Natural killer cell (primary cell): ENCODE data around the gene WASHC2A. TPM values are rescaled to one million over a fixed set of nuclear protein-coding genes. Genes with fewer than 3 reads are reported as not detected.
"Not testable (repeated sequence)": the region's sequence is repeated elsewhere in the genome, so short reads cannot be mapped to it uniquely, and the experiment has no call there.

Experiments
- ATAC-seq, 3 donors: fragments of 150-1000 bp in 2 of 3; fragments of 200-7000 bp in 1 of 3; cut with Tn5 transposase; 1 replicate in 1 of 3; 2 replicates in 2 of 3; pipeline ENCODE4 v1.10.0; 2021; ENCODE audit warnings: mild to moderate bottlenecking in 2 of 3, moderate library complexity in 2 of 3
- DNase-seq, 2 donors: peaks; one replicate each; pipeline versions ENCODE4 v3.0.0 to v3.0.0-alpha.2; 2013 to 2021; ENCODE audit warnings: mixed read lengths in 1 of 2
- H3K27ac ChIP-seq: one replicate; pipeline ENCODE4 v1.5.1; 2013; ENCODE audit warnings: mild to moderate bottlenecking, low read length
- H3K27me3 ChIP-seq: one replicate; pipeline ENCODE4 v1.6.1; 2013; ENCODE audit warnings: low read length; ENCODE audit not compliant: control insufficient read depth, insufficient read depth
- H3K36me3 ChIP-seq: one replicate; pipeline ENCODE4 v1.6.1; 2013; ENCODE audit warnings: low read length; ENCODE audit not compliant: control insufficient read depth, insufficient read depth
- H3K4me1 ChIP-seq: one replicate; pipeline ENCODE4 v1.6.1; 2013; ENCODE audit warnings: low read length; ENCODE audit not compliant: control insufficient read depth, insufficient read depth
- H3K4me3 ChIP-seq: one replicate; pipeline ENCODE4 v1.5.1; 2013; ENCODE audit warnings: low read length
- H3K9me3 ChIP-seq: one replicate; pipeline ENCODE4 v1.6.1; 2013; ENCODE audit warnings: low read length; ENCODE audit not compliant: control insufficient read depth, insufficient read depth
- H3K27ac Mint-ChIP-seq, 2 donors: one replicate each; pipeline ENCODE4 v1.8.0; 2022; ENCODE audit warnings: mild to moderate bottlenecking in 2 of 2, mixed read lengths in 2 of 2, moderate library complexity in 1 of 2
- H3K27me3 Mint-ChIP-seq, 2 donors: one replicate each; pipeline ENCODE4 v1.8.0; 2022; ENCODE audit warnings: low read depth in 2 of 2, mixed read lengths in 2 of 2
- H3K36me3 Mint-ChIP-seq: one replicate; pipeline ENCODE4 v1.8.0; 2022; ENCODE audit warnings: mixed read lengths
- H3K4me1 Mint-ChIP-seq, 2 donors: one replicate each; pipeline ENCODE4 v1.8.0; 2022; ENCODE audit warnings: mixed read lengths in 2 of 2
- H3K4me3 Mint-ChIP-seq: one replicate; pipeline ENCODE4 v1.8.0; 2022; ENCODE audit warnings: mild to moderate bottlenecking, moderate library complexity, mixed read lengths
- H3K9me3 Mint-ChIP-seq, 2 donors: one replicate each; pipeline ENCODE4 v1.8.0; 2022; ENCODE audit warnings: mixed read lengths in 2 of 2
- WGBS: methylation state at CpG from one replicate; pipeline ENCODE4 v1.1.7; 2013; ENCODE audit warnings: missing lambda C conversion rate; ENCODE audit not compliant: insufficient coverage; 5-methylcytosine and 5-hydroxymethylcytosine counted together
- intact Hi-C: fragments of 100-400 bp; cut with micrococcal nuclease; formaldehyde crosslinking; loops from one replicate; pipeline ENCODE4 v1.14.2; 2022
- total RNA-seq, 4 donors: library from RNA; stranded (reverse); fragments of 120-200 nt in 1 of 4; gene quantifications; one replicate each; pipeline versions ENCODE4 v1.2.3 to v1.2.4, GENCODE V29; 2013 to 2022

Gene WASHC2A
- total RNA-seq, 3 donors from 2014 or later (not counting 1 experiment from before 2014, with no cell fraction given), result 58.8 to 69.7 (median 60.2) TPM

- H3K27me3 ChIP-seq, H3K9me3 Mint-ChIP-seq, H3K9me3 ChIP-seq, H3K27ac Mint-ChIP-seq, H3K4me1 Mint-ChIP-seq, H3K4me1 ChIP-seq, H3K27me3 Mint-ChIP-seq, H3K36me3 Mint-ChIP-seq, H3K27ac ChIP-seq, DNase-seq, ATAC-seq, H3K4me3 Mint-ChIP-seq, intact Hi-C loops, H3K4me3 ChIP-seq: not testable (repeated sequence)
- peaks cover 13% of the 10 kb centered on the region for H3K36me3 ChIP-seq
- WGBS, result 97% methylated on average over 3 of the region's 3 CpGs
Observed at GRCh38 chr10:50101747-50102146, 34.0 kb downstream of the WASHC2A start.

- H3K36me3 Mint-ChIP-seq, H3K4me3 ChIP-seq, H3K27ac Mint-ChIP-seq, H3K9me3 Mint-ChIP-seq, H3K27me3 ChIP-seq, H3K27me3 Mint-ChIP-seq, DNase-seq, H3K4me3 Mint-ChIP-seq, H3K4me1 ChIP-seq, H3K4me1 Mint-ChIP-seq, H3K9me3 ChIP-seq, ATAC-seq, intact Hi-C loops, H3K27ac ChIP-seq: not testable (repeated sequence)
- peaks cover 13% of the 10 kb centered on the region for H3K36me3 ChIP-seq
- 100% methylated on average over 1 of the region's 5 CpGs for WGBS
Observed at GRCh38 chr10:50102267-50102666, 34.5 kb downstream of the WASHC2A start.

GRCh38 chr10:50108999-50109698 lies 41.4 kb downstream of the WASHC2A start:
- H3K27me3 ChIP-seq, DNase-seq, H3K9me3 ChIP-seq, H3K36me3 ChIP-seq, ATAC-seq, H3K27me3 Mint-ChIP-seq, H3K4me1 ChIP-seq, H3K4me3 ChIP-seq, H3K27ac ChIP-seq, H3K27ac Mint-ChIP-seq, intact Hi-C loops, H3K4me1 Mint-ChIP-seq, H3K9me3 Mint-ChIP-seq, H3K4me3 Mint-ChIP-seq, H3K36me3 Mint-ChIP-seq: not testable (repeated sequence)
- 92% methylated on average over 5 of the region's 7 CpGs for WGBS

GRCh38 chr10:50112419-50113112 lies 44.8 kb downstream of the WASHC2A start:
- H3K27ac ChIP-seq, H3K4me3 Mint-ChIP-seq, DNase-seq, H3K27ac Mint-ChIP-seq, H3K27me3 ChIP-seq, H3K36me3 Mint-ChIP-seq, H3K9me3 ChIP-seq, H3K4me3 ChIP-seq, H3K4me1 ChIP-seq, ATAC-seq, H3K27me3 Mint-ChIP-seq, H3K4me1 Mint-ChIP-seq, intact Hi-C loops, H3K36me3 ChIP-seq, H3K9me3 Mint-ChIP-seq: not testable (repeated sequence)
- 83% methylated on average over 1 of the region's 9 CpGs for WGBS

GRCh38 chr10:50126765-50127164 lies 59.0 kb downstream of the WASHC2A start:
- H3K4me1 Mint-ChIP-seq, H3K9me3 Mint-ChIP-seq, H3K4me3 ChIP-seq, H3K27ac ChIP-seq, H3K4me1 ChIP-seq, H3K27me3 ChIP-seq, H3K27ac Mint-ChIP-seq, DNase-seq, intact Hi-C loops, H3K4me3 Mint-ChIP-seq, H3K36me3 ChIP-seq, H3K9me3 ChIP-seq, ATAC-seq, H3K27me3 Mint-ChIP-seq: not testable (repeated sequence)
- peaks cover 14% of the 10 kb centered on the region for H3K36me3 Mint-ChIP-seq
- 100% methylated on average over 1 of the region's 2 CpGs for WGBS

GRCh38 chr10:50127770-50128292 lies 60.1 kb downstream of the WASHC2A start:
- DNase-seq, H3K9me3 ChIP-seq, H3K4me3 Mint-ChIP-seq, intact Hi-C loops, H3K27ac Mint-ChIP-seq, H3K27me3 Mint-ChIP-seq, H3K4me1 ChIP-seq, H3K27ac ChIP-seq, H3K9me3 Mint-ChIP-seq, H3K36me3 ChIP-seq, H3K27me3 ChIP-seq, ATAC-seq, H3K4me3 ChIP-seq, H3K4me1 Mint-ChIP-seq: not testable (repeated sequence)
- H3K36me3 Mint-ChIP-seq, result peaks cover 18% of the 10 kb centered on the region
- WGBS, result no CpG with 5 or more reads among the region's 5 CpGs

- H3K4me3 Mint-ChIP-seq, H3K36me3 ChIP-seq, H3K27ac Mint-ChIP-seq, H3K9me3 Mint-ChIP-seq, DNase-seq, H3K4me1 Mint-ChIP-seq, H3K27me3 Mint-ChIP-seq, H3K27me3 ChIP-seq, H3K4me3 ChIP-seq, H3K4me1 ChIP-seq, H3K27ac ChIP-seq, ATAC-seq, H3K9me3 ChIP-seq, intact Hi-C loops: not testable (repeated sequence)
- WGBS, result 93% methylated on average over 3 of the region's 8 CpGs
- peaks cover 20% of the 10 kb centered on the region for H3K36me3 Mint-ChIP-seq
Observed at GRCh38 chr10:50131245-50131965, 63.7 kb downstream of the WASHC2A start.
